ENCODE measurements around the gene HAAO. TPM values are rescaled to one million over a fixed set of nuclear protein-coding genes. Genes with fewer than 3 reads are reported as not detected.

Gene HAAO
- total RNA-seq, 1 donor from 2014 or later: 2.2 TPM

GRCh38 chr2:42794271-42795046, 2.1 kb upstream of the HAAO start:
- intact Hi-C loops (cut with micrococcal nuclease): no loop called here

GRCh38 chr2:42793334-42794270, 1.2 kb upstream of the HAAO start:
- intact Hi-C loops (cut with micrococcal nuclease): no loop called here

GRCh38 chr2:42792087-42792582, 248 bp downstream of the HAAO start:
- intact Hi-C loops (cut with micrococcal nuclease): no loop called here

- intact Hi-C loops (cut with micrococcal nuclease): no loop called here
Measured at GRCh38 chr2:42791606-42792005, 777 bp downstream of the HAAO start.

- intact Hi-C loops (cut with micrococcal nuclease): no loop called here
Measured at GRCh38 chr2:42789751-42790150, 2.6 kb downstream of the HAAO start.

- intact Hi-C loops (cut with micrococcal nuclease): no loop called here
Measured at GRCh38 chr2:42788882-42789281, 3.5 kb downstream of the HAAO start.

GRCh38 chr2:42788478-42788793, 3.9 kb downstream of the HAAO start:
- intact Hi-C loops (cut with micrococcal nuclease): no loop called here

GRCh38 chr2:42787788-42788477, 4.5 kb downstream of the HAAO start:
- intact Hi-C loops (cut with micrococcal nuclease): no loop called here

- intact Hi-C loops (cut with micrococcal nuclease): no loop called here
Measured at GRCh38 chr2:42787424-42787787, 5.0 kb downstream of the HAAO start.

- intact Hi-C loops (cut with micrococcal nuclease): no loop called here
Measured at GRCh38 chr2:42786561-42787345, 5.6 kb downstream of the HAAO start.

GRCh38 chr2:42784204-42784880, 8.0 kb downstream of the HAAO start:
- intact Hi-C loops (cut with micrococcal nuclease): no loop called here

- intact Hi-C loops (cut with micrococcal nuclease): no loop called here
Measured at GRCh38 chr2:42783511-42783910, 8.9 kb downstream of the HAAO start.

- intact Hi-C loops (cut with micrococcal nuclease): no loop called here
Measured at GRCh38 chr2:42781181-42781580, 11.2 kb downstream of the HAAO start.

GRCh38 chr2:42777883-42778805, 14.2 kb downstream of the HAAO start:
- intact Hi-C loops (cut with micrococcal nuclease): no loop called here

GRCh38 chr2:42775810-42776209, 16.6 kb downstream of the HAAO start:
- intact Hi-C loops (cut with micrococcal nuclease): no loop called here

- intact Hi-C loops (cut with micrococcal nuclease): no loop called here
Measured at GRCh38 chr2:42775186-42775585, 17.2 kb downstream of the HAAO start.

- intact Hi-C loops (cut with micrococcal nuclease): no loop called here
Measured at GRCh38 chr2:42771546-42772153, 20.7 kb downstream of the HAAO start.

GRCh38 chr2:42770288-42771131, 21.9 kb downstream of the HAAO start:
- intact Hi-C loops (cut with micrococcal nuclease): no loop called here

Data from T-helper 2 cell treated with Interferon-gamma antibody and Interleukin-4, amounts not matched to agents 100 ng/mL and 5 ng/mL, for 36 hours (primary cell).